Astrocyte (in vitro differentiated cells and primary cell): ENCODE data around the gene RRP9. TPM values are rescaled to one million over a fixed set of nuclear protein-coding genes. Genes with fewer than 3 reads are reported as not detected.

Source experiments
- DNase-seq: peaks from one replicate; pipeline ENCODE4 v3.0.0-alpha.2; 2010; ENCODE audit warnings: low read depth
- FAIRE-seq: peaks from 2 replicates; lab custom pipeline; 2011; peaks lifted over from hg19 to GRCh38; lab: Jason Lieb, UNC
- H2AFZ ChIP-seq: 2 replicates; pipeline ENCODE4 v1.6.0; 2012; ENCODE audit warnings: low read depth, low read length, inconsistent platforms
- H3K27ac ChIP-seq: 2 replicates; pipeline ENCODE4 v1.5.1; 2011; ENCODE audit warnings: low read depth, low read length, inconsistent platforms
- H3K27me3 ChIP-seq: 2 replicates; pipeline ENCODE4 v1.6.0; 2011; ENCODE audit warnings: low read length, inconsistent platforms; ENCODE audit not compliant: insufficient read depth
- H3K36me3 ChIP-seq: 2 replicates; pipeline ENCODE4 v1.5.1; 2011; ENCODE audit warnings: low read length, inconsistent platforms; ENCODE audit not compliant: insufficient read depth
- H3K4me1 ChIP-seq: 2 replicates; pipeline ENCODE4 v1.5.1; 2011; ENCODE audit warnings: low read length, inconsistent platforms; ENCODE audit not compliant: insufficient read depth
- H3K4me2 ChIP-seq: 2 replicates; pipeline ENCODE4 v1.6.0; 2012; ENCODE audit warnings: low read length, inconsistent platforms
- H3K4me3 ChIP-seq: 2 replicates; pipeline ENCODE4 v1.5.1; 2011; ENCODE audit warnings: low read depth, mild to moderate bottlenecking, low read length, inconsistent platforms; ENCODE audit not compliant: insufficient read depth
- H3K79me2 ChIP-seq: 2 replicates; pipeline ENCODE4 v1.6.0; 2012; ENCODE audit warnings: mild to moderate bottlenecking, low read length, inconsistent platforms; ENCODE audit not compliant: insufficient read depth
- H3K9ac ChIP-seq: 2 replicates; pipeline ENCODE4 v1.6.0; 2012; ENCODE audit warnings: mild to moderate bottlenecking, low read length, inconsistent platforms
- H3K9me3 ChIP-seq: 2 replicates; pipeline ENCODE4 v1.5.1; 2012; ENCODE audit warnings: low read depth, mild to moderate bottlenecking, low read length, inconsistent platforms; ENCODE audit not compliant: insufficient read depth
- H4K20me1 ChIP-seq: 2 replicates; pipeline ENCODE4 v1.6.0; 2012; ENCODE audit warnings: low read length, inconsistent platforms; ENCODE audit not compliant: insufficient read depth
- H3K27ac Mint-ChIP-seq: one replicate; pipeline ENCODE4 v1.8.0; 2021; ENCODE audit warnings: mild to moderate bottlenecking, mixed read lengths; ENCODE audit not compliant: unreplicated experiment
- H3K27me3 Mint-ChIP-seq: one replicate; pipeline ENCODE4 v1.8.0; 2021; ENCODE audit warnings: low read depth, mixed read lengths; ENCODE audit not compliant: unreplicated experiment
- H3K36me3 Mint-ChIP-seq: one replicate; pipeline ENCODE4 v1.8.0; 2021; ENCODE audit warnings: low read depth, mixed read lengths; ENCODE audit not compliant: unreplicated experiment
- H3K4me1 Mint-ChIP-seq: one replicate; pipeline ENCODE4 v1.8.0; 2021; ENCODE audit warnings: low read depth, mixed read lengths; ENCODE audit not compliant: unreplicated experiment
- H3K4me3 Mint-ChIP-seq: one replicate; pipeline ENCODE4 v1.8.0; 2021; ENCODE audit warnings: mild to moderate bottlenecking, moderate library complexity, mixed read lengths; ENCODE audit not compliant: unreplicated experiment
- H3K9me3 Mint-ChIP-seq: one replicate; pipeline ENCODE4 v1.8.0; 2021; ENCODE audit warnings: mild to moderate bottlenecking, mixed read lengths; ENCODE audit not compliant: unreplicated experiment
- CTCF ChIP-seq: IDR thresholded peaks from 2 replicates; pipeline ENCODE4 v1.5.1; 2011; ENCODE audit warnings: low read depth, mild to moderate bottlenecking, inconsistent platforms, low read length, moderate library complexity; ENCODE audit not compliant: insufficient read depth
- EZH2 ChIP-seq: IDR thresholded peaks from 2 replicates; pipeline ENCODE4 v1.6.1; 2012; ENCODE audit warnings: mild to moderate bottlenecking, low read length, inconsistent platforms; ENCODE audit not compliant: insufficient read depth
- total RNA-seq: library from RNA; stranded (reverse); gene quantifications from 2 replicates; pipeline ENCODE4 v1.2.1, GENCODE V29; 2021

The RRP9 gene
- total RNA-seq, 1 donor from 2014 or later, result 22.9 TPM

DNA sequence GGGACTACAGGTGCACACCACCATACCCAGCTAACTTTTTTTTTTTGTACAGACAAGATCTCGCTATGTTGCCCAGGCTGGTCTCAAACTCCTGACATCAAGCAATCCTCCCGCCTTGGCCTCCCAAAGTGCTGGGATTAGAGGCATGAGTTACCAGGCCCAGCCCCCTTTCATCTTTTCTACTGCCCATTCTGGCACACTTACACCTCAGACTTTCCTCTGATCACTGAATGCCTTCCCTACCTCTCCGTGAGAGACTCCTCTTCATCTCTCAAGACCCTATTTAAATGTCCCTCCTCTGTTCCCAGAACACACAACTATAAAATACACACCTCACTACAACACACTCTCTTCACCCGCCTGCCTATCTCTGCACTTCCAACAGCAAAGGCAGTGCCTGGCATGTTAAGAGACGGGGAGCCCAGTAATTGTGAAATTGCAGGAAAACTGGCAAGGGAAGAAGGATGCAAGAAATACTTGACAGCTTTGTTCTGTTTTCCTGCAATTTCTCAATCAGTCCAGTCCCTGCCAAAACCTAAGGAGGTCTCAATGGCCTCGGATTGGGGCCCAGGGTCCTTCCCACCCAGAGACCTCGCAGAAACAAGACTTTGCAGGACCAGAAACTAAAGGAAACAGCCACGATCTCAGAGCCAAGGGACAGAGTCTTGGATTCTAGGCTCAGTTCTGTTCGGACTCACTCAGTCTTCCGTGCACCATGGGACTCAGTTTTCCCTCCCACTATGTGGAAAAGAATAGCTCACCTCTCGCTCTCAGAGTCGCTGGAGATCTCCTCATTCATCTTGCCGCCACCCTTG lies 849 bp downstream of the RRP9 start:
- FAIRE-seq, result no peak
- no peaks in the 10 kb centered on the region for H3K9me3 ChIP-seq

GRCh38 chr3:51938780-51939425 lies 2.8 kb downstream of the RRP9 start:
- no peak overlapping the region for H2AFZ ChIP-seq
- H3K79me2 ChIP-seq, result peaks cover 38% of the 10 kb centered on the region
- no peak for FAIRE-seq
- no peak for DNase-seq
- Mint-ChIP-seq H3K4me1 (peaks cover 6% of the 10 kb centered on the region), H3K27me3 (peaks cover 2% of the 10 kb centered on the region), H3K4me3 (no peak overlapping the region), H3K27ac (no peak overlapping the region), H3K9me3 (no peaks in the 10 kb centered on the region), H3K36me3 (peaks cover 14% of the 10 kb centered on the region)
- no peak overlapping the region for H3K4me2 ChIP-seq
- H3K4me3 ChIP-seq, result no peak overlapping the region
- no peak overlapping the region for H3K9ac ChIP-seq
- H3K27ac ChIP-seq, result no peak overlapping the region
- peaks cover 42% of the 10 kb centered on the region for H4K20me1 ChIP-seq
- H3K9me3 ChIP-seq, result no peaks in the 10 kb centered on the region
- no peak for TF ChIP-seq CTCF
- no peak for TF ChIP-seq EZH2
- H3K36me3 ChIP-seq, result peaks cover 6% of the 10 kb centered on the region
- peaks cover 24% of the 10 kb centered on the region for H3K4me1 ChIP-seq
- no peaks in the 10 kb centered on the region for H3K27me3 ChIP-seq

More for the DNA sequence above, 849 bp downstream of the RRP9 start:
- Histone ChIP-seq H3K4me3 (peak overlapping the region; percentile 78), H2AFZ (peak overlapping the region; percentile 67), H3K4me2 (peak overlapping the region; percentile 96), H4K20me1 (peaks cover 42% of the 10 kb centered on the region), H3K79me2 (peaks cover 38% of the 10 kb centered on the region), H3K36me3 (peaks cover 2% of the 10 kb centered on the region), H3K27me3 (no peaks in the 10 kb centered on the region), H3K9ac (peak overlapping the region; percentile 87), H3K4me1 (peaks cover 24% of the 10 kb centered on the region), H3K27ac (peak overlapping the region; percentile 20)
- Mint-ChIP-seq H3K27me3 (peaks cover 9% of the 10 kb centered on the region), H3K4me3 (peak overlapping the region; percentile 89), H3K4me1 (peaks cover 6% of the 10 kb centered on the region), H3K27ac (peak overlapping the region; percentile 4), H3K36me3 (peaks cover 11% of the 10 kb centered on the region), H3K9me3 (peaks cover 1% of the 10 kb centered on the region)
- TF ChIP-seq EZH2 (no peak), CTCF (no peak)
- no peak for DNase-seq
